Sigmoid colon (tissue), 4 donors: ENCODE data around the gene ZC3H8.

ENCODE experiments used
- EP300 ChIP-seq, 4 donors: sonication (generic); formaldehyde crosslinking; IDR thresholded peaks; one replicate each; pipeline ENCODE4 v1.6.1; 2017; ENCODE audit warnings: antibody characterized with exemption in 4 of 4
- POLR2A ChIP-seq, 2 donors: fragments of 450-650 bp; IDR thresholded peaks; one replicate each; pipeline ENCODE4 v1.6.1; 2016; ENCODE audit warnings: antibody characterized with exemption in 2 of 2, mild to moderate bottlenecking in 2 of 2, moderate library complexity in 2 of 2
- POLR2AphosphoS5 ChIP-seq, 4 donors: sonication (generic); formaldehyde crosslinking; IDR thresholded peaks; one replicate each; pipeline ENCODE4 v1.6.1; 2017; ENCODE audit warnings: antibody characterized with exemption in 4 of 4
- TF ChIP-seq, protein P1 (sequence below), 4 experiments: fragments of 450-650 bp in 3 of 4; fragments of 200-600 bp in 1 of 4; IDR thresholded peaks; one replicate each; pipeline ENCODE4 v1.5.1; 2016 to 2019; ENCODE audit warnings: antibody characterized with exemption in 4 of 4, mild to moderate bottlenecking in 3 of 4, moderate library complexity in 2 of 4

DNA sequence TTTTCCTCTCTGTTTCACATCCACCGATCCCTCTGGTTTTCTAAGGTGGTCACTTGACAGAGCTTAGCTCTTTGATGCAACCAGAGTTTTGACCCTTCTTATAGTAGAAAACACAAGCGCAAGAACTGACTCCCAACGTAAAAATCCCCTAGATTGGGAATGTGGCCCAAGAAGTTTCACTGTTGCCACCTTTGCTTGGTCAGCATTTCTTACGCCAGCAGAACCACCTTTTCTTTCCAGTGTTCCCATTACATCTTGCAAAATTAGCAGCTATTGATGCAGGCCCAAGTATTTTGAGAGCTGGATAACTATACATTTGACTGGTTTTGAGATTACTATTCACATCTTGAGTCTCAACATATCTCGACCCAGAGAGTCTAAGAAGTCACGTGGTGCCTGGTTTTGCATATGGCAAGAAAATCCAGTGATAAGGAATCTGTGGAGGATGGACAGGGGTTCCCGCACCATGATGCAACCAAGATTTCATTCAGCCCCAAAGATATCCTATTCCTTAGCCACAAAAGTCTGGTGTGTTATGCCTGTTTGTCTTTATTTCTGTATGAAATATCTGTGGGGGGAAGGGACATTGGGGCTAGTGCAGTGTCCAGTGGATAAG is 78.8 kb downstream of the ZC3H8 start:
- TF ChIP-seq EP300 (IDR thresholded peaks at IDR 0.05) (no peak), POLR2AphosphoS5 (IDR thresholded peaks at IDR 0.05) (no peak), POLR2A (IDR thresholded peaks at IDR 0.05) (no peak)
- TF ChIP-seq, protein P1, sequence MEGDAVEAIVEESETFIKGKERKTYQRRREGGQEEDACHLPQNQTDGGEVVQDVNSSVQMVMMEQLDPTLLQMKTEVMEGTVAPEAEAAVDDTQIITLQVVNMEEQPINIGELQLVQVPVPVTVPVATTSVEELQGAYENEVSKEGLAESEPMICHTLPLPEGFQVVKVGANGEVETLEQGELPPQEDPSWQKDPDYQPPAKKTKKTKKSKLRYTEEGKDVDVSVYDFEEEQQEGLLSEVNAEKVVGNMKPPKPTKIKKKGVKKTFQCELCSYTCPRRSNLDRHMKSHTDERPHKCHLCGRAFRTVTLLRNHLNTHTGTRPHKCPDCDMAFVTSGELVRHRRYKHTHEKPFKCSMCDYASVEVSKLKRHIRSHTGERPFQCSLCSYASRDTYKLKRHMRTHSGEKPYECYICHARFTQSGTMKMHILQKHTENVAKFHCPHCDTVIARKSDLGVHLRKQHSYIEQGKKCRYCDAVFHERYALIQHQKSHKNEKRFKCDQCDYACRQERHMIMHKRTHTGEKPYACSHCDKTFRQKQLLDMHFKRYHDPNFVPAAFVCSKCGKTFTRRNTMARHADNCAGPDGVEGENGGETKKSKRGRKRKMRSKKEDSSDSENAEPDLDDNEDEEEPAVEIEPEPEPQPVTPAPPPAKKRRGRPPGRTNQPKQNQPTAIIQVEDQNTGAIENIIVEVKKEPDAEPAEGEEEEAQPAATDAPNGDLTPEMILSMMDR (IDR thresholded peaks at IDR 0.05) = no peak
